Hepatocyte (in vitro differentiated cells): ENCODE measurements around the gene SHOC1. TPM values are rescaled to one million over a fixed set of nuclear protein-coding genes. Genes with fewer than 3 reads are reported as not detected.

Experiments
- DNase-seq: peaks from one replicate; pipeline ENCODE4 v3.0.0-alpha.2; 2016; ENCODE audit warnings: low spot score
- H2AFZ ChIP-seq: fragments of 200-600 bp; sonication (generic); 2 replicates; pipeline ENCODE4 v1.6.0; 2016; ENCODE audit warnings: antibody characterized with exemption, mild to moderate bottlenecking
- H3K27ac ChIP-seq: fragments of 200-600 bp; sonication (generic); 2 replicates; pipeline ENCODE4 v1.5.1; 2016; ENCODE audit warnings: mild to moderate bottlenecking
- H3K27me3 ChIP-seq: fragments of 200-600 bp; sonication (generic); 2 replicates; pipeline ENCODE4 v1.6.1; 2016
- H3K36me3 ChIP-seq: fragments of 200-600 bp; sonication (generic); replicated peaks from 2 replicates; pipeline ENCODE4 v1.5.1; 2016; ENCODE audit warnings: low read depth; ENCODE audit not compliant: insufficient read depth
- H3K4me1 ChIP-seq: fragments of 200-600 bp; sonication (generic); 2 replicates; pipeline ENCODE4 v1.5.1; 2016; ENCODE audit warnings: mild to moderate bottlenecking, moderate library complexity; ENCODE audit not compliant: insufficient read depth
- H3K4me2 ChIP-seq: fragments of 200-600 bp; sonication (generic); 2 replicates; pipeline ENCODE4 v1.6.0; 2016
- H3K4me3 ChIP-seq: fragments of 200-600 bp; sonication (generic); 2 replicates; pipeline ENCODE4 v1.5.1; 2016; ENCODE audit warnings: mild to moderate bottlenecking
- H3K79me2 ChIP-seq: fragments of 200-600 bp; sonication (generic); 2 replicates; pipeline ENCODE4 v1.6.0; 2017; ENCODE audit warnings: mild to moderate bottlenecking
- H3K9me2 ChIP-seq: fragments of 200-600 bp; sonication (generic); replicated peaks from 2 replicates; pipeline ENCODE4 v1.6.0; 2017; ENCODE audit warnings: mild to moderate bottlenecking; ENCODE audit not compliant: insufficient read depth
- H3K9me3 ChIP-seq: fragments of 200-600 bp; sonication (generic); 2 replicates; pipeline ENCODE4 v1.5.1; 2016; ENCODE audit warnings: low read depth, mild to moderate bottlenecking
- H4K20me1 ChIP-seq: fragments of 200-600 bp; sonication (generic); 2 replicates; pipeline ENCODE4 v1.6.0; 2016; ENCODE audit warnings: mild to moderate bottlenecking; ENCODE audit not compliant: insufficient read depth, poor library complexity, severe bottlenecking
- CTCF ChIP-seq: fragments of 200-600 bp; sonication (generic); IDR thresholded peaks from 2 replicates; pipeline ENCODE4 v1.5.1; 2016; ENCODE audit warnings: antibody characterized with exemption, mild to moderate bottlenecking; ENCODE audit not compliant: poor library complexity
- EZH2 ChIP-seq: fragments of 200-600 bp; sonication (generic); IDR thresholded peaks from 2 replicates; pipeline ENCODE4 v1.6.1; 2016; ENCODE audit warnings: antibody characterized with exemption, mild to moderate bottlenecking, borderline replicate concordance
- EZH2phosphoT487 ChIP-seq: fragments of 200-600 bp; sonication (generic); IDR thresholded peaks from one replicate; pipeline ENCODE4 v1.6.1; 2018; ENCODE audit warnings: antibody characterized with exemption, mild to moderate bottlenecking, low read depth, moderate library complexity; ENCODE audit not compliant: unreplicated experiment, severe bottlenecking
- WGBS: methylation state at CpG from one replicate; pipeline ENCODE4 v1.1.6; 2016; ENCODE audit warnings: low lambda C conversion rate; ENCODE audit errors: missing lambda C conversion rate; 5-methylcytosine and 5-hydroxymethylcytosine counted together
- polyA plus RNA-seq: library from polyadenylated mRNA; unstranded; fragments of >200 nt; fragmentation: Nextera tagmentation; extraction: Ambion mirVana; gene quantifications from 2 replicates; pipeline ENCODE4 v1.2.1, GENCODE V29; 2016
- total RNA-seq: library from RNA; depleted of rRNA; stranded (reverse); fragments of >200 nt; gene quantifications from 2 replicates; pipeline ENCODE4 v1.2.3, GENCODE V29; 2014

SHOC1 gene
- total and polyA plus RNA-seq, 2 experiments from 2014 or later: 0.12 to 0.37 TPM

DNA sequence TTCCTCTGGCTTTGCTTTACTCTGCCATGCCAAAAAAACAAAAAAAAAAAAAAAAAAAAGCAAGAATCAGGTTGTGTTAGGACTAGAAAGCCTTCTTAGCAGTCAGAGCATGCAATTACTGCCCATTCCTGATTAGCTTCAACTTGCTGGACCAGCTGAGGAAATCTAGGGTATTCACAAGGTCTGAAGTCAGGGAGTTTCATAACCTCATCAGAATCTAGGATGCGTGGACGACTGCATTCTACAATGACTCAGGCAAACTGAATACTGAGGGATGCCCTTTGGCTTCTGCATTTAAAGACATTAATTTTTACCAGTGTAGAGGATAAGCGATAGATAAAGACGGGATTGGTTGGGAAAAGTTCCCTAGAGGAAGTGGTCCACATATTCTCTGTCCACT, 39.2 kb upstream of the SHOC1 start:
- Histone ChIP-seq H3K27me3 (no peaks in the 10 kb centered on the region), H3K9me3 (no peaks in the 10 kb centered on the region), H3K27ac (no peak overlapping the region), H2AFZ (no peak overlapping the region), H3K4me2 (no peak overlapping the region), H3K4me1 (no peaks in the 10 kb centered on the region), H3K79me2 (no peaks in the 10 kb centered on the region), H3K9me2 (no peaks in the 10 kb centered on the region), H3K36me3 (no peaks in the 10 kb centered on the region), H4K20me1 (no peaks in the 10 kb centered on the region), H3K4me3 (no peak overlapping the region)
- no peak for DNase-seq
- TF ChIP-seq EZH2phosphoT487: no peak
- TF ChIP-seq EZH2: no peak
- no peak for TF ChIP-seq CTCF
- 88% methylated on average over 4 of the region's 4 CpGs for WGBS

- H3K9me3 ChIP-seq: no peaks in the 10 kb centered on the region
- H3K36me3 ChIP-seq: no peaks in the 10 kb centered on the region
- 91% methylated on average over 2 of the region's 2 CpGs for WGBS
- no peaks in the 10 kb centered on the region for H3K4me1 ChIP-seq
- TF ChIP-seq EZH2phosphoT487 (no peak), EZH2 (no peak), CTCF (no peak)
- DNase-seq: no peak
- no peaks in the 10 kb centered on the region for H3K79me2 ChIP-seq
- H4K20me1 ChIP-seq: no peaks in the 10 kb centered on the region
- no peak overlapping the region for H3K27ac ChIP-seq
- H3K4me2 ChIP-seq: no peak overlapping the region
- H3K27me3 ChIP-seq: no peaks in the 10 kb centered on the region
- no peaks in the 10 kb centered on the region for H3K9me2 ChIP-seq
- no peak overlapping the region for H2AFZ ChIP-seq
- H3K4me3 ChIP-seq: no peak overlapping the region
Observed at GRCh38 chr9:111832449-111832848, 37.7 kb upstream of the SHOC1 start.

GRCh38 chr9:111831371-111832108, 36.8 kb upstream of the SHOC1 start:
- Histone ChIP-seq H3K4me2 (no peak overlapping the region), H4K20me1 (no peaks in the 10 kb centered on the region), H3K9me3 (no peaks in the 10 kb centered on the region), H3K27ac (no peak overlapping the region), H3K36me3 (no peaks in the 10 kb centered on the region), H3K79me2 (no peaks in the 10 kb centered on the region), H2AFZ (no peak overlapping the region), H3K4me1 (no peaks in the 10 kb centered on the region), H3K4me3 (no peak overlapping the region), H3K27me3 (no peaks in the 10 kb centered on the region), H3K9me2 (no peaks in the 10 kb centered on the region)
- TF ChIP-seq EZH2: no peak
- no peak for TF ChIP-seq CTCF
- TF ChIP-seq EZH2phosphoT487: no peak
- WGBS: 87% methylated on average over 5 of the region's 5 CpGs
- DNase-seq: no peak
